Astrocyte of the cerebellum (primary cell): ENCODE results near the gene NOL4L.
A peak's percentile ranks its signal among the peaks of the same experiment; 100 is the strongest.

Experiments
- DNase-seq: peaks from one replicate; pipeline ENCODE4 v3.0.0-alpha.2; 2011; ENCODE audit warnings: low read depth
- H3K4me3 ChIP-seq: 2 replicates; pipeline ENCODE4 v1.5.1; 2011; ENCODE audit warnings: mild to moderate bottlenecking, low read depth, low read length, moderate library complexity
- in situ Hi-C: cut with HindIII; loops from 2 replicates; pipeline ENCODE4 v1.10.0; 2017; ENCODE audit warnings: low sequenced_read_pairs
- TF ChIP-seq, protein P1 (sequence below): IDR thresholded peaks from 2 replicates; pipeline ENCODE4 v1.5.1; 2012; ENCODE audit warnings: low read length, low read depth, moderate library complexity, mild to moderate bottlenecking; ENCODE audit errors: missing control alignments

Gene NOL4L

DNA sequence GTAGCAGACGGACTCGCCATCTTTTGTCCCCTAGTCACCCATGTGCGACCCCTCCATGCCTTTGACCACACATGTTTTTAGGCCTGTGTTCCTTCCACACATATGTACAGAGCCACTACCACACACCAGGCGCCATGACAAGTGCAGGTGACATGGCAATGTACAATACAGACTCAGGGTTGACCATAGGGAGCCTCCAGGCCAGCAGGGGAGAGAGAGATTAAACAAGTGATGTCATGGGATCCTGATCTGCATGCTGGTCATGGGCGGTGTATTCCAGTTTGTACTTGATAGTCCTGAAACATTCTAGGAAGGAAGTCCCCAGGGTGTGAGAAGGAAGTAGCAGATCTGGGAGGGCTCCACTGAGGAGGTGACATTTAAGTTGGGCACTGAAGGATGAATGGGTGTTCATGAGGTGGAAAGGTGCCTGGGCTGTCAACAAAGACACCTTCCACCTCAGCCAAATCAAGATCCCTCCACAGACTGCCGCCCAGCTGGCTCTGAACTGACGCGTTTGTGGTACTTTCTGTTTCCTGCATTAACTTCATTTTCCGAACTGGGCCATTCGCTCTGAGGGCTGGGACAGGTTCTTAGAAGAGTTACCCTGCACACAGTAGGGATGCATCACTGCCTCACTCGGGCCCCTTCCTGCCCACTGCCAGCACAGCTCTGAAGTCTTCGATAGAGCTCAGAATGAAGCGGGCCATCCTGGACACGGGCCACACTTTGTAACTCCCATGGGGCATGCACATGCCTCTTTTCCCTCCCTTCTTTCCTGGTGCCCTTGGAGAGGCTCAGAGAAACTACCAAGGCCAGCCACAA is 94.0 kb downstream of the NOL4L start:
- DNase-seq = no peak
- in situ Hi-C loops = no loop called here
- no peak overlapping the region for H3K4me3 ChIP-seq
- TF ChIP-seq, protein P1, sequence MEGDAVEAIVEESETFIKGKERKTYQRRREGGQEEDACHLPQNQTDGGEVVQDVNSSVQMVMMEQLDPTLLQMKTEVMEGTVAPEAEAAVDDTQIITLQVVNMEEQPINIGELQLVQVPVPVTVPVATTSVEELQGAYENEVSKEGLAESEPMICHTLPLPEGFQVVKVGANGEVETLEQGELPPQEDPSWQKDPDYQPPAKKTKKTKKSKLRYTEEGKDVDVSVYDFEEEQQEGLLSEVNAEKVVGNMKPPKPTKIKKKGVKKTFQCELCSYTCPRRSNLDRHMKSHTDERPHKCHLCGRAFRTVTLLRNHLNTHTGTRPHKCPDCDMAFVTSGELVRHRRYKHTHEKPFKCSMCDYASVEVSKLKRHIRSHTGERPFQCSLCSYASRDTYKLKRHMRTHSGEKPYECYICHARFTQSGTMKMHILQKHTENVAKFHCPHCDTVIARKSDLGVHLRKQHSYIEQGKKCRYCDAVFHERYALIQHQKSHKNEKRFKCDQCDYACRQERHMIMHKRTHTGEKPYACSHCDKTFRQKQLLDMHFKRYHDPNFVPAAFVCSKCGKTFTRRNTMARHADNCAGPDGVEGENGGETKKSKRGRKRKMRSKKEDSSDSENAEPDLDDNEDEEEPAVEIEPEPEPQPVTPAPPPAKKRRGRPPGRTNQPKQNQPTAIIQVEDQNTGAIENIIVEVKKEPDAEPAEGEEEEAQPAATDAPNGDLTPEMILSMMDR = no peak

- DNase-seq = no peak
- TF ChIP-seq, protein P1 = no peak
- H3K4me3 ChIP-seq = no peak overlapping the region
- in situ Hi-C loops = no loop called here
These were observed 96.9 kb downstream of the NOL4L start for GRCh38 chr20:32488066-32488838.

- DNase-seq = no peak
- no peak overlapping the region for H3K4me3 ChIP-seq
- in situ Hi-C loops = no loop called here
- TF ChIP-seq, protein P1 = no peak
These were observed 97.8 kb downstream of the NOL4L start for GRCh38 chr20:32487381-32487780.

- H3K4me3 ChIP-seq = no peak overlapping the region
- in situ Hi-C loops = no loop called here
- no peak for DNase-seq
- TF ChIP-seq, protein P1 = no peak
These were observed 99.2 kb downstream of the NOL4L start for GRCh38 chr20:32485770-32486478.

DNA sequence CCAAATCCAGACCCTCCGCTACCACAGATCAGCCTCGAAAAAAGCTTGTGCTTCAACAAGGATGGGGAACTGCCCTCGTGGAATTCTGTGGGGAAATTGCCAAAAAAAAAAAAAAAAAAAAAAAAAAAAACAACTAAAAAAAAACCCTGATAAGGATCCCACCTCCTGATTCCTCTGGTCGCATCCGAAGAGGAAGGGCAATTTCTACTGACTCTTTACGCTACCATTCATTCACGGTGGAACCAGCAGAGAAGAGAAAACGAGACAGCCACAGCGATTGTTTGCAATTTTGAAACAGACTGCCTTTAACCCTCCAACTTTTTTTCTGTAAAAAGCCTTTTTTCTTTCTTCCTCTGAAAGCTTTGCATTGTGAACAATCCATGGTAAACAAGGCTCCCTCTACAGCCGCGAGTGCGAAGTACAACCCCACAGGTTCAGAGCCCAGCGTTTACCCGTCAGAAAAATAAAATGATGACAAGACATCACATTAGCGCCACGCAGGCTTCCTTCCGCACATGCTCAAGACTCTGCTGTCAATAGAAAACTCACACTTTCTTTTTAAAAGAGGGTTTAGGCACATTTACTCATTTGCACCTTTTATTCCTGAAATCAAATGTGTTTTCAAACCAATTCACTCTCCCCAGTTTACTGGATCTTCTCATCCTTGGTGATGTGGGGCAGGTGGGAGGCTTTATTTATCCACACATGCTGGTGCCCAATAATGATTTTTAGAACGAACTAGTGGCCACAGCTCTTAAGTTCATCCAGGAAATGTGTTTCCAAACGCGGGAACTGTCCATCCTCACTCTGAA is 100.0 kb downstream of the NOL4L start:
- in situ Hi-C loops = no loop called here
- H3K4me3 ChIP-seq = peak overlapping the region; percentile 71
- TF ChIP-seq, protein P1 = peak; percentile 85
- DNase-seq = peak; percentile 58
